Activated CD8-positive, alpha-beta memory T cell treated with anti-CD3 and anti-CD28 coated beads for 48 hours (primary cell): ENCODE data around the gene THBS2.

Experiments used
- DNase-seq, 3 experiments: peaks; one replicate each; pipeline ENCODE4 v3.0.0-alpha.2; 2020; ENCODE audit warnings: low read depth in 2 of 3, low spot score in 2 of 3

Gene THBS2

DNA sequence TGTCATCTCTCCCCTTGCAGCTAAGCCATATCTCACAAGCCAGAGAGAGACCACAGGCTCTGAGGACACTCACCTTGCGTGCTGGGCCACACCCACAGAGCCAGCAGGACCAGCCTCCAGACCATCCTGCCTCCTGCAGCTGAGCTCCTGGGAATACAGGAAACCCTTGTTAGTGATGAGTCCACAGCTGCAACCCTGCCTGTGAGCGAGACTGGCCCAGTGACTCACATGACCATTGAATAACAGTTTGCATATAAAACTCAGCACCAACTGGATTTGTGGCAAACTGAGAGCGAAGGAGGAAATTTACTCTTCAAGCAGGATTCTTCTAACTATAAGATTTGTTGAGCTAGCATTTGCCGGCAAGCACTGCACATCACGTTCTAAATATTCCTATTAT is 3.0 kb downstream of the THBS2 start:
- DNase-seq: no peak

- no peak for DNase-seq
Measured at GRCh38 chr6:169249057-169249456, 4.6 kb downstream of the THBS2 start.

GRCh38 chr6:169248521-169248971 is 5.1 kb downstream of the THBS2 start:
- no peak for DNase-seq

GRCh38 chr6:169247991-169248390 is 5.7 kb downstream of the THBS2 start:
- DNase-seq: no peak

DNA sequence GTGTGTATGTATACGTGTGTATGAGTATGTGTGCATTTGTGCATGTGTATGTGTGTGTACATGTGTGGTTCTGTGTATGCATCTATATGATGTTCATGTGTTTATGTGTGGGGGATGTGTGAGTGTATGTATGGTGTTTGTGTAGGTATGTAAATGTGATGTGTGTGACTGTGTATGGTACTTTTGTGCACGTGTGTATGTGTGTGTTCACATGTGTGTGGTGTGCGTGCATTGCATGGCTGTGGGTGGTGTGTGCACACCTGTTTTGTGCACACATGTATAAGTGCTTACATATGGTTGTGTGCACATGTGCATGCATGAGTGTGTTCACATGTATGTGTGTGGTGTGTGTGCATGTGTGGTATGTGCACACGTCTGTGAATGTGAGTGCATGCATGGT is 6.2 kb downstream of the THBS2 start:
- no peak for DNase-seq

GRCh38 chr6:169246445-169246844 is 7.2 kb downstream of the THBS2 start:
- DNase-seq: no peak

GRCh38 chr6:169244684-169245383 is 8.8 kb downstream of the THBS2 start:
- DNase-seq: no peak

GRCh38 chr6:169243661-169244060 is 10.0 kb downstream of the THBS2 start:
- no peak for DNase-seq

GRCh38 chr6:169243186-169243585 is 10.5 kb downstream of the THBS2 start:
- DNase-seq: no peak

GRCh38 chr6:169241688-169242350 is 11.8 kb downstream of the THBS2 start:
- DNase-seq: no peak

DNA sequence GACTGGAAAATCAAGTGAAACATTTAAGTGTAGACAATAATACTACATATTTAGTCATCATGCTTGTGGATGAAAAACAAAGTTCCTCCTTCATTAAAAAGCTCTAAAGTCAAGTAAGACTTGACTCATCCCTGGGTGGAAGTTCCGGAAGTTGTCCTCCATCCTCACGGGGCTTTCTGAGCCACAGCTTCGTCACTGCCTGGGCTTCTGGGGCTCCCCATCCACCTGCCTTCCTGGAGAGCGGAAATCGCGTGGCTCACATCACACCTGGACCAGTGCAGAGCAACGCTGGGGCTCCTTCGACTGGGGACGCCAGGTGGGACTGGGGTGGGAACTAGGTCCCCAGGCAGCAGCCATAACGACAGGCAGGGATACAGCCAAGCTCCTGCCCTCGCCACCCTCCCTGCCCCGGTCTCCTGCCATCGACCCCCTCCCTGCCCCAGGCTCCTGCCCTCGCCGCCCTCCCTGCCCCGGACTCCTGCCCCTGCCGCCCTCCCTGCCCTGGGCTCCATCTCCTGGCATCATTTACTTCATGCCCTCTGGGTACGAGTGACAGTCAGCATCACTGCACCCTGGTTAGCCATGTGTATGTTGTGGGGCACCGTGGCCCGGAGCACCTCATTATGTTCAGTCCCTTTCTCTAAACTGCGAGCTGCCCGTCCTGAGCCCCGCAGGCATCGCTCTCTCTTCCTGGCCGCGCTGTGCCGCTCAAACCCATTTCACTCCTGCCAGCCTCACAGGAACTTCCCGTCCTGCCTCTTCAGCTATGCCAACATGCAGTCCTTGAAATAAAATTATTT is 12.9 kb downstream of the THBS2 start:
- DNase-seq: no peak

- DNase-seq: no peak
Measured at GRCh38 chr6:169240125-169240524, 13.5 kb downstream of the THBS2 start.

DNA sequence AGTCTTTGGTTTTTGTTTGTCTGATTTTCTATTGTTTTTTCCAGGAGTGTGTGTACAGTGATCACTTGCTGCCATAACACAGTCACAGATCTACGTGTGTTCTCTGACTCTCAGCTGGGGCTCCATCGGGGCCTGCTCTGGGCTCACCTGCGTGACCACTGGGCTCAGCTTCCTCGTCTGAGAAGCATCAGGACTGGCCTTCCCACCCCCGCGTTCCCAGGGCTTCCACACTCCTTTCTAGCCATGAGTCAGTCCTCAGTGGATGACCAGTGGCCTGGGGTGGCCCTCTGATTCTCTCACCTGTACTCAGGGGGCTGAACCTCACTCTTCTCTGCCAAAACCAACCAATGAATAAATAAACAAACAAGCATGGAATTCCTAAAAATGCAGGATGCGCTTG is 14.5 kb downstream of the THBS2 start:
- DNase-seq: no peak

DNA sequence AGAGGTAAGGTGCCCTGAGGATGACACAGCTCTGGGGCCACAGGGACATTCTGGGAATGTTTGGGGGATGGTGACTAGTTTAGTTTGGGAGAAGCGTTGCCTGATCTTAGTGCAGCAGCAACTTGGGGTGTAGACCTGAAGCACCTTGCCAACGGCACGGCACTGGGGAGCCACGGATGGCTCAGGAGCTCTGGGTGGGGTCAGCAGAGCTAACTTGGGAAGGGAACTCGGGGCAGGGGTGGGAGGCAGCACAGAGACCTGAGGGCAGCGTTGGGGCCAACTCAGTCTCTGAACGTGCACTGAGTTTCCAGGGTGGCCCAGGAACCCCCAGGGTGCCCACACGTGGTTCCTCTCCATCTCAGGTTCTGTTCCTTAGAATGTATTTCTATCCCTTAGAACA is 14.9 kb downstream of the THBS2 start:
- DNase-seq: no peak

GRCh38 chr6:169237496-169238134 is 16.0 kb downstream of the THBS2 start:
- no peak for DNase-seq

DNA sequence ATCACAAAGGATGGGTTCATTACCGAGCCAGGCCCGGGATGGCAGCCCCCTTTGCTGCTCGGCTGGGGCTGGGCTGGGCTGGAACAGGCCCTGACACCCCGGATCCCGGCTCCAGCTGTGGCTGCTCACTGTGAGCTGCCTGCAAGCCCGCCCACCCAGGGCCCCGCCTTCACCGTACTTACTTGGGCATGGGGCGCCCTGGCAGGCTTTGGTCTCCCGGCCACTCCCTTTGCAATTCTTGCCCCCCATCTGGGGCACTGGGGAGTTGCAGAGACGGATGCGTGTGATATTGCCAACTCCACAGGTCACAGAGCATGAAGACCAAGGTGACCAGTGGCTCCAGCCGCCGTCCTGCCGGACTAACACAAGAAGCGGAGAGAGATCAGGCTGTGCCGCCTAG is 16.7 kb downstream of the THBS2 start:
- DNase-seq: no peak

DNA sequence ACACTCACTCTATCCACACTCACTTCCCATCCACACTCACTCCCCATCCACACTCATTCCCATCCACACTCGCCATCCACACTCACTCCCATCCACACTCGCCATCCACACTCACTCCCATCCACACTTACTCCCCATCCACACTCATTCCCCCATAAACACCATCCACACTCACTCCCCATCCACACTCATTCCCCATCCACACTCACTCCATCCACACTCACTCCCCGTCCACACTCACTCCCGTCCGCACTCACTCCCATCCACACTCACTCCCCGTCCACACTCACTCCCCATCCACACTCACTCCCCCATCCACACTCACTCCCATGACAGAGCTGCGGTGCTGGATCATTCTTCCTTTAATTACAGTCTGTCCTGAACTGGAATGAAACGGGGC is 17.1 kb downstream of the THBS2 start:
- no peak for DNase-seq

DNA sequence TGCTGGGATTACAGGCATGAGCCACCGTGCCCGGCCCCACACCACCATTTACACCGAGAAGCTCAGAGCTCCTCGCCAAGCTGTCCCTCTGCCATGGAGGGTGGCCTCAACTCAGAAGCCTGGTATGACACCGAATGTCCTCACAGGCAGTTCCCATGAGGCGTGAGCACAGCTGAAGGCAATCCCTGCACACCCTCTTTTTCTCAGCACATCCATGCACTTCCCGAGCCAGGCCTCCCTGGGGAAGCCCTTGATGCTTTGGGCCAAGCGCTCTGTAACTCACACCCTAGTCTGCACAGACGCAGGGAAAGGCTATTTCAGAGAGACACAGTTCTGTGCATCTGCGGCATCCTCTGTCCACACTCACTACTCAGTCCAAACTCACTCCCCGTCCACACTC is 18.4 kb downstream of the THBS2 start:
- DNase-seq: no peak

DNA sequence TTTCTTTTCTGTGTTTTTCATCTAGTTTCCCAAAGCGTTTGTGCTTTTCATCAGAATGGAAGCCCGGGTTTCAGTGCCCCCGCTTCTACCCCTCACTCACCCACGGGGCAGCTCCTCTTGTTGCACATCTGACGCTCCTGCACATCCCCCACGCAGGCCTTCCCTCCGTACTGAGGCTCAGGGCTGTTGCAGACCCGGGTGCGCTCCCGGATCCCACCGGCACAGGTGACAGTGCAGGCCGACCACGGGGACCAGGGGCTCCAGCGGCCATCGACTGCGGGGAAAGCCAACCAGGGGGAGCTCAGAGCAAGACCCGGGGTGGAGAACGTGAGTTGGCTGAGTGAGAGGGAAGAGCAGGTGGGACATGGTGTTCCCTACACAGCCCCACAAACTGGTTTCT is 19.0 kb downstream of the THBS2 start:
- no peak for DNase-seq

DNA sequence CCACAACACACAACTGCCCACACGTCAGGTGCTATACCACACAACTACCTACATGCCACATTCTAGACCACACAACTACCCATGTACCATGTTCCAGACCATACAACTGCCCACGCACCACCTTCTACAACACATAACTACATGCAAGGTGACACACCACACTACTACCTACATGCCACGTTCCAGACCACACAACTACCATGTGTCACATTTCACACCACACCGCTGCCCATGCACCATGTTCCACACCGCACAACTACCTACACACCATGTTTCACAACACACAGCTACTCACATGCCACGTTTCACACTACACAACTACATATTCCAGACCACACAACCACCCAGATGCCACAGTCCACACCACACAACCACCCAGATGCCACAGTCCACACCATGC is 19.8 kb downstream of the THBS2 start:
- no peak for DNase-seq

- no peak for DNase-seq
Measured at GRCh38 chr6:169233181-169233580, 20.5 kb downstream of the THBS2 start.

DNA sequence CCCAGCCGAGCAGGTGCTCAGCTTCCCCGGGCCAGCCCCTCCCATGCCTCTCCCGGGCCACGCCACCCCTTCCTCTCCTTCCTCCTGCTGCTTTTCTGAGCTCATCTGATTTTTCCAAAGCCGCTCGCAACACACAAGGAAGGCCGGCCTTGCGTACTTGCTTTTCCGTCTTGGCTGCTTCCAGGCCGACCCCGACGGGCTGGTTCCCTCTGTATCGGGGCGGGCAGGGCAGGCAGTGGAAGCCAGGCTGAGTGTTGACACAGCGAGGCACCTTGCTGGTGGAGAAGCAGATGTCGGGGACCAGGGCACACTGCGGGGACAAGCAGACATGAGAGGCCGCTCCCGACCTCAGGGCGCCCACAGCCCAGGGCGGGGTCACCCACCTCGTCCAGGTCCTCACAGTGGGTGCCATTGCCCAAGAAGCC is 21.1 kb downstream of the THBS2 start:
- DNase-seq: no peak
